IPS DF 4.7 (cell line): ENCODE measurements around the gene SETD4.
"Not testable (repeated sequence)": the region's sequence is repeated elsewhere in the genome, so short reads cannot be mapped to it uniquely, and the experiment has no call there.

ENCODE experiments used
- DNase-seq: peaks from one replicate; pipeline ENCODE4 v3.0.0-alpha.2; 2013; ENCODE audit warnings: low spot score; ENCODE audit errors: extremely low read depth

SETD4 gene, protein sequence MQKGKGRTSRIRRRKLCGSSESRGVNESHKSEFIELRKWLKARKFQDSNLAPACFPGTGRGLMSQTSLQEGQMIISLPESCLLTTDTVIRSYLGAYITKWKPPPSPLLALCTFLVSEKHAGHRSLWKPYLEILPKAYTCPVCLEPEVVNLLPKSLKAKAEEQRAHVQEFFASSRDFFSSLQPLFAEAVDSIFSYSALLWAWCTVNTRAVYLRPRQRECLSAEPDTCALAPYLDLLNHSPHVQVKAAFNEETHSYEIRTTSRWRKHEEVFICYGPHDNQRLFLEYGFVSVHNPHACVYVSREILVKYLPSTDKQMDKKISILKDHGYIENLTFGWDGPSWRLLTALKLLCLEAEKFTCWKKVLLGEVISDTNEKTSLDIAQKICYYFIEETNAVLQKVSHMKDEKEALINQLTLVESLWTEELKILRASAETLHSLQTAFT

GRCh38 chr21:36060159-36060921 lies at the start of gene SETD4:
Gene SETD4 (minus strand): TSS chr21:36060526. CDS start chr21:36058888, 1,638 bp downstream.
- peak; percentile 60 for DNase-seq

GRCh38 chr21:36109868-36110267 lies 49.5 kb upstream of the SETD4 start:
- no peak for DNase-seq

GRCh38 chr21:36105327-36105842 lies 45.1 kb upstream of the SETD4 start:
- no peak for DNase-seq

DNA sequence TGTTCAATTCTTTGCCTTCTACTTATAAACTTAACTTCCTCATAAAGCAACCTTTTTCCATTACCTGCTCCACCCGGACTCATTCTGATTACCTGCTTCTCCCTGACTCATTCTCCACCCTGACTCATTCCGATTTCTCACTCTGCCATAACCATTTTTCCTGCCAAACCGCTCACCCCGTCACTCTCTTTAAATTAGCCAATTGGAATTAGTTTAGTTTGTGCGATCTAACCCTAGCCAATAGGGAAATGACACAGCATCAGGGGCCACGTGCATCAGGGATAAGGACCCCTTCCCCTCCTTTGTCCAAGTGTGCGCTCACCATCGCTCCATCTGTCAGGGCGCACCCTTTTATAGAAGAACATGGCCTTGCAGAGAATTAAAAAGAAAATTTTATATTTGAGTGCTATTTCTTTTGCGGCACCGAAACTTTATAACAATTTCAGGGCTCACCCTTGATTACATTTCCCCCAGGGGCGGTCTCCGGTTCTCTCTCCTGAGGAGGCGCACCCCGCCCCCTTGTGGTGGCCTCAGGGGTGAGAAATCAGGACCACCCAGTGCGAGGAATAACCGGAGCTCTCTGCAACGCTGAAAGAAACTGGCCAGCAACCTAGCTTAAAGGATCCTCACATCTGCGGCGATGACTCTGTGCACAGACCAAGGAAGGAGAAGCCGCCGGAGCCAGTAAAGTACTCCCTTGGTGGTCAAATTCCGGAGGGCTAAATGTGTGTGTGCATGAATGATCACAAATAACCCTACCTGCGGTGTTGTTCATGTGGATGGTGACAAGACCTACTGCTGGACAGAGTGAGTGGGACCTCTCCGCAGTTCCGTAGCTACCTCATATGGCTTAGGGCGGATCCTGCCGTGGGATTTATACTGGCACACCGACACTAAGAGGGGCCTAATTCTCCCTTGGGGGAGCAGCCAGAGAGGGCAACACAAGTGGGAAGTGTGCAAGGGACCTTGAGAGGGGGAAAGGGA lies 44.3 kb upstream of the SETD4 start:
- DNase-seq = no peak

- no peak for DNase-seq
These were observed 43.1 kb upstream of the SETD4 start for GRCh38 chr21:36103434-36103833.

DNA sequence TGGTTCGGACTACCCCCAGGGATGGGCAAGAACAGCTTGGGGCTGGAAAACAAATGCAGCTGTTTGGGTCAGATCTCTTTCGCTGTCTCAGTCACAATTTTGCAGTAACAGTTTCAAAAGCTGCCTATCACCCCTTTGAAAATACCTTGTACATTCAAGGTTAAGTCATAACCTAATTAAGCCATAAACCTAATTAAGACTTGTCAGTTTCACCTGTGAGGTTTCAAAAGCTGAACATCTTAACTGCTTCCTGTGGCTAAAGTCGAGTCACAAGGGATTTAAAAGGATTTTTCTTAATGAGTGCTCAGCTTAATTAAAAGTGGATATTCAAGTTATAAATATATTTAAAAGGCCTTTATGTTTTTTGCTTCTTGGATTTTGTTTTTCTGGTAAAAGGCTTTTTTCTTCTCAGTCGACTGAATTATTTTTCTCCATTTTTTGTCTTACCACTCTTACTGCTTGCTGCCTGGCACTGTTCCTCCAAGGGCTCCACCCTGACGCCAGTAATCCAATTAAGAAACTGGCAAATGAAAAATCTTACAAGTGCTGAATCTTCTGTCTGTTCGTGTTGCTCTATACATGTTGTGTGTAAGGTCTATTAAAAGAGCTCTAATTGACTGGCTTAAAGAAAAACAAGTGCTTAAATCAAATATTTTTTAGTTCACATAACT lies 40.8 kb upstream of the SETD4 start:
- no peak for DNase-seq

DNA sequence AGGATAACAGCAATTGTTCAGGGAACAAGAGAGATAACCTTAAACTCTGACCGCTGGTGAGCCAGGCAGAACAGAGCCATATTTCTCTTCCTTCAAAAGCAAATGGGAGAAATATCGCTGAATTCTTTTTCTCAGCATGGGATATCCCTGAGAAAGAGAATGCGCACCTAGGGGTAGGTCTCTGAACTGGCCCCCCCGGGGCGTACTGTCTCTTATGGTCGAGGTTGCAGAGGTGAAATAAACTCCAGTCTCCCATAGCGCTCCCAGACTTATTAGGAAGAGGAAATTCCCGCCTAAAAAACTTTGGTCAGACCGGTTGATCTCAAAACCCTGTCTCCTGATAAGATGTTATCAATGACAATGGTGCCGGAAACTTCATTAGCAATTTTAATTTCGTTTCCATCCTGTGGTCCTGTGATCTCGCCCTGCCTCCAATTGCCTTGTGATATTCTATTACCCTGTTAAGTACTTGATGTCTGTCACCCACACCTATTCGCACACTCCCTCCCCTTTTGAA lies 39.4 kb upstream of the SETD4 start:
- not testable (repeated sequence) for DNase-seq

GRCh38 chr21:36099000-36099399 lies 38.7 kb upstream of the SETD4 start:
- no peak for DNase-seq

GRCh38 chr21:36098182-36098532 lies 37.8 kb upstream of the SETD4 start:
- no peak for DNase-seq

GRCh38 chr21:36097427-36098181 lies 37.3 kb upstream of the SETD4 start:
- DNase-seq = no peak

GRCh38 chr21:36096398-36097290 lies 36.3 kb upstream of the SETD4 start:
- DNase-seq = no peak

DNA sequence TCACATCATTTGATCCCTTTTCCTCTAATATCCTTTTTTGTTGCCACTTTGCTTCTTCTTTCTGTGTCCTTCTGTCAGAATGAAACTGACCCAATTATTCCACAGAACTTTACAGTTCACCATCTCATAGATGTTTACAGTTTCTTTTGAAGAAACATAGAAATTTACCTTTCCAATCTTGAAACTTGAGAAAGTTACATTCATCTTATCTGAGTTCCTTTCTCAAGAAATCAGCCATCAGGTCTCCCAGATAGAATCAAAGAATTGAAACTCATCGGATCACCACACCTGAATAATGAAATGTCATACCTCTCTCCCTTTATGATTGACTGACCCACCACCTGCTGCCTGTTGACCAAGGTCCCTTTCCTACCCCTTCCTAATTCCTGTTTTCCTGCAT lies 33.2 kb upstream of the SETD4 start:
- DNase-seq = no peak

DNA sequence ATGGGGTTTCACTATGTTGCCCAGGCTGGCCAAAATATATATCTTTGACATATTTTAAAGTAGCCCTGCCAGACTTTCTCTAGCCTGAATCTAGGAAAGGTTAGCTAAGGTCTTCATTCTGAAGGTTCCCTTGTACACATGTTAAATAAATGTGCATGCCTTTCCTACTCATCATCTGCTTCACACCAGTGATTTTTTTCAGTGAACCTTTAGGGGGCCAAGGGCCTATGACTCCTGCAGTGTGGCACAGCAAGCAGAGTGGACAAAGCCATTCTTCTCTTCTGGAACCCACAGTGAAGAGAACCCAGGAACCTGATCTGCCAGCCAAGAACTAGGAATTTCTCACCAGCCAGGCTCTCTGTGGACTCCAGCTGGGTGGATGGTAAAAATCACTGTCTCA lies 32.4 kb upstream of the SETD4 start:
- no peak for DNase-seq

DNA sequence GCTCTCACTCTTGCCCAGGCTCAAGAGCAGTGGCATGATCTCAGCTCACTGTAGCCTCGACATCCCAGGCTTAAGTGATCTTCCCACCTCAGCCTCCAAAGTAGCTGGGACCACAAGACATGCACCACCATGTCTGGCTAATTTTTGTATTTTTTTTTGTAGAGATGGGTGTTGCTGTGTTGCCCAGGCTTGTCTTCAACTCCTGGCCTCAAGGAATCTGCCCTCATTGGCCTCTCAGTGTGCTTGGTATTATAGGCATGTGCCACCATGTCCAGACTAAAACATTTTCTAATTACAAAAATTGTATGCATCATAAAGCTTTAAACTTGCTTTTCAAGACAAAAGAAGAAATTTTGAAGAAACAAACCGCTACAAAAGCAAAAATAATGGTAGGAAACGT lies 29.6 kb upstream of the SETD4 start:
- DNase-seq = no peak

DNA sequence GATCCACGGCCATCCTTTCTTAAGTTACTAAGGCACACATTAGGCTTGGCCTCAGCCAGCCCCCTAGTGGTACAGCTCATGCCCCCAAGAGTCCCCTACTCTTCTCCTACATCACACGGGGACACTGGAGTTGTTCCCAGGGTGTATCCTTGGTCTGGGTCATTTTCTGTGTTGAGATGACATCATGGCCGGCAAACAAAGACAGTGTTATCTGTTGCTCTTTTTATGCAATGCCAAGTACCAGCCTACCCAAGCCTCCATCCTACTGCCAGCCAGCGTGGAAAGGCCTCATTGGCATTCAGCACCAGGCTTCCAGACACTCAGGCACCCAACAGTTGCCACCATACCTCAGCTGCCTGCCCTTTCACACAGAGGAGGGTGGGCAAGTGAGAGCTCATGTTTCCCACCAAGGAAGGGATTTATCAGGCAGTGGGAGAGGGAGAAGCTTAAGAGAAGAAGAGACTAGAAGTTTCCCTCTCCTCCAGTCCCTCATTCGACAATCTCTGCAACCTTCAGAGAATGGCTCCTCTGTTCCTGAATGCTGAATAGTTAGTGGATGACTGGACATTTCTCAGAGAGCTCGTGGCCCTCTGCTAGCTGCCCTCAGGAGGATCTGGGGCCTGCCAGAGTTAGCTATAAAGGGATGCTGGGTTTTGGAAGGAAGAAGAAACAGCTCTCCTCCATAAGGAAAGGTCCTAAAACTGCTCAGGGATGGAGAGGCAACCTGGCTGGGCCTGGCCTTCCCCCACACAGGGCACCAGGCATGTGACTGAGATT lies 27.2 kb upstream of the SETD4 start:
- no peak for DNase-seq

- DNase-seq = no peak
These were observed 21.9 kb upstream of the SETD4 start for GRCh38 chr21:36082237-36082664.

DNA sequence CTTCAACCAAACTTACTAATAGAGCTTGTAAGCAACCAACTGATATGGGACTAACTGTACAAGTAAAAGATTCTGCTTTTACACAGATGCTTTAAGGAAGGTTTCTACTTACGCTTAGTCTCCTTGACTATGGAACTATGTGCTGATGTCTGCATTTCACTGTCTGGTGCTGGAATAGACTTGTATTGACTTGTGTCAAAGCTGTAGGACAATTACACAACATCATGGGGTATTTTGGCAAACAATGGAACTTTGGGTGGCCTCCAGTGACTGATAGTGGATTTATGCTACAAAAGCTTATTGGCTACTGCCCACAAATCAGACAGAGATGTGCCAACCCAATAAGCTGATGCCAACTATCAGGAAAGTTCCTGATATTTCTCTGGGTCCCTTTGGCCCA lies 20.1 kb upstream of the SETD4 start:
- no peak for DNase-seq

GRCh38 chr21:36079671-36080070 lies 19.3 kb upstream of the SETD4 start:
- no peak for DNase-seq
